Endodermal cell (in vitro differentiated cells): ENCODE measurements around the gene RHOU. TPM values are rescaled to one million over a fixed set of nuclear protein-coding genes. Genes with fewer than 3 reads are reported as not detected.

ENCODE experiments used
- DNase-seq: peaks from one replicate; pipeline ENCODE4 v3.0.0-alpha.2; 2017
- H3K27ac ChIP-seq: 2 replicates; pipeline ENCODE4 v1.5.1; 2013; ENCODE audit warnings: mild to moderate bottlenecking, low read depth, low read length, moderate library complexity
- H3K27me3 ChIP-seq: 2 replicates; pipeline ENCODE4 v1.6.1; 2013; ENCODE audit warnings: mild to moderate bottlenecking, low read length, moderate library complexity; ENCODE audit not compliant: insufficient read depth, control insufficient read depth, poor library complexity, severe bottlenecking
- H3K36me3 ChIP-seq: 2 replicates; pipeline ENCODE4 v1.7.0; 2013; ENCODE audit warnings: mild to moderate bottlenecking, low read length, moderate library complexity; ENCODE audit not compliant: control insufficient read depth, insufficient read depth
- H3K4me1 ChIP-seq: one replicate; pipeline ENCODE4 v1.7.0; 2013; ENCODE audit warnings: low read length; ENCODE audit not compliant: control insufficient read depth, insufficient read depth
- H3K4me3 ChIP-seq: 2 replicates; pipeline ENCODE4 v1.5.1; 2013; ENCODE audit warnings: mild to moderate bottlenecking, low read length, moderate library complexity
- H3K9ac ChIP-seq: 2 replicates; pipeline ENCODE4 v1.6.1; 2013; ENCODE audit warnings: mild to moderate bottlenecking, low read length, moderate library complexity; ENCODE audit not compliant: poor library complexity, severe bottlenecking; ENCODE audit errors: extremely low read depth
- H3K9me3 ChIP-seq: 2 replicates; pipeline ENCODE4 v1.6.1; 2013; ENCODE audit warnings: mild to moderate bottlenecking, low read length, moderate library complexity; ENCODE audit not compliant: control insufficient read depth
- H3K27ac Mint-ChIP-seq: 2 replicates; pipeline ENCODE4 v1.8.0; 2020; ENCODE audit warnings: mixed read lengths
- H3K27me3 Mint-ChIP-seq: 2 replicates; pipeline ENCODE4 v1.8.0; 2021; ENCODE audit warnings: mild to moderate bottlenecking, mixed read lengths; ENCODE audit not compliant: insufficient read depth
- H3K36me3 Mint-ChIP-seq: 2 replicates; pipeline ENCODE4 v1.8.0; 2020; ENCODE audit warnings: low read depth, mixed read lengths
- H3K4me1 Mint-ChIP-seq: 2 replicates; pipeline ENCODE4 v1.8.0; 2020; ENCODE audit warnings: mixed read lengths
- H3K4me3 Mint-ChIP-seq: 2 replicates; pipeline ENCODE4 v1.8.0; 2020; ENCODE audit warnings: mild to moderate bottlenecking, moderate library complexity, mixed read lengths
- H3K9me3 Mint-ChIP-seq: 2 replicates; pipeline ENCODE4 v1.8.0; 2020; ENCODE audit warnings: mild to moderate bottlenecking, mixed read lengths
- CTCF ChIP-seq: fragments of 200-600 bp; sonication (generic); conservative IDR thresholded peaks from 2 replicates; pipeline ENCODE4 v1.5.0; 2021; ENCODE audit warnings: antibody characterized with exemption, mild to moderate bottlenecking
- WGBS, 2 experiments: methylation state at CpG; one replicate each; pipeline versions ENCODE4 v1.1.5 to v1.1.7; 2013; ENCODE audit warnings: missing lambda C conversion rate in 2 of 2, mixed read lengths in 1 of 2; ENCODE audit not compliant: insufficient coverage in 1 of 2, insufficient read length in 1 of 2; 5-methylcytosine and 5-hydroxymethylcytosine counted together
- total RNA-seq, 2 donors: library from RNA; stranded (reverse); fragmentation: NEBNext Ultra II Directional in 1 of 2; extraction: Animal tissue kit (Norgen Biotek cat#: 25700) in 1 of 2; gene quantifications; 2 replicates in 1 of 2; 3 replicates in 1 of 2; pipeline ENCODE4 v1.2.1, GENCODE V29; 2021

The RHOU gene
- total RNA-seq, 2 donors from 2014 or later: 9.0 to 12.0 TPM

GRCh38 chr1:228750915-228751314 lies 15.6 kb downstream of the RHOU start:
- Mint-ChIP-seq H3K27me3 (peaks cover 89% of the 10 kb centered on the region), H3K4me1 (peaks cover 15% of the 10 kb centered on the region), H3K27ac (no peak overlapping the region), H3K9me3 (no peaks in the 10 kb centered on the region), H3K36me3 (peaks cover 4% of the 10 kb centered on the region), H3K4me3 (no peak overlapping the region)
- TF ChIP-seq CTCF: no peak
- Histone ChIP-seq H3K27me3 (peaks cover 90% of the 10 kb centered on the region), H3K4me3 (no peak overlapping the region), H3K4me1 (no peaks in the 10 kb centered on the region), H3K36me3 (no peaks in the 10 kb centered on the region), H3K9me3 (no peaks in the 10 kb centered on the region), H3K9ac (no peak overlapping the region), H3K27ac (no peak overlapping the region)
- WGBS, 2 experiments: 84 to 85% methylated on average over 9 to 10 of the region's 10 CpGs
- no peak for DNase-seq

- H3K36me3 ChIP-seq: no peaks in the 10 kb centered on the region
- no peak overlapping the region for H3K27ac Mint-ChIP-seq
- H3K4me3 ChIP-seq: no peak overlapping the region
- H3K4me3 Mint-ChIP-seq: no peak overlapping the region
- peaks cover 4% of the 10 kb centered on the region for H3K36me3 Mint-ChIP-seq
- TF ChIP-seq CTCF: no peak
- H3K27me3 Mint-ChIP-seq: peaks cover 90% of the 10 kb centered on the region
- H3K27me3 ChIP-seq: peaks cover 95% of the 10 kb centered on the region
- H3K9ac ChIP-seq: no peak overlapping the region
- peaks cover 21% of the 10 kb centered on the region for H3K4me1 Mint-ChIP-seq
- WGBS, 2 experiments: 60 to 62% methylated on average over 3 of the region's 3 CpGs
- no peak for DNase-seq
- H3K4me1 ChIP-seq: no peaks in the 10 kb centered on the region
- no peaks in the 10 kb centered on the region for H3K9me3 Mint-ChIP-seq
- no peak overlapping the region for H3K27ac ChIP-seq
- H3K9me3 ChIP-seq: no peaks in the 10 kb centered on the region
Observed at GRCh38 chr1:228751360-228752098, 16.2 kb downstream of the RHOU start.

- Histone ChIP-seq H3K4me3 (no peak overlapping the region), H3K36me3 (no peaks in the 10 kb centered on the region), H3K4me1 (no peaks in the 10 kb centered on the region), H3K27me3 (peaks cover 94% of the 10 kb centered on the region), H3K27ac (no peak overlapping the region), H3K9ac (no peak overlapping the region), H3K9me3 (no peaks in the 10 kb centered on the region)
- H3K4me1 Mint-ChIP-seq: peaks cover 23% of the 10 kb centered on the region
- no peak for TF ChIP-seq CTCF
- peaks cover 3% of the 10 kb centered on the region for H3K9me3 Mint-ChIP-seq
- no peaks in the 10 kb centered on the region for H3K36me3 Mint-ChIP-seq
- H3K4me3 Mint-ChIP-seq: no peak overlapping the region
- WGBS, 2 experiments: 94 to 95% methylated on average over 6 of the region's 6 CpGs
- peaks cover 92% of the 10 kb centered on the region for H3K27me3 Mint-ChIP-seq
- no peak overlapping the region for H3K27ac Mint-ChIP-seq
- DNase-seq: no peak
Observed at GRCh38 chr1:228752258-228752657, 17.0 kb downstream of the RHOU start.
